ENCODE measurements around the gene PLXND1.

PLXND1 gene

GRCh38 chr3:129565902-129566301, 40.6 kb downstream of the PLXND1 start:
- H3K36me3 ChIP-seq (ENCODE audit: insufficient read depth, low read length), result peaks cover 19% of the 10 kb centered on the region; the same call in 1 of the 2 replicates

GRCh38 chr3:129564981-129565644, 41.4 kb downstream of the PLXND1 start:
- no peak for TF ChIP-seq FOXP2 (optimal IDR thresholded peaks at IDR 0.05; ENCODE audit: control extremely low read depth, extremely low read length, insufficient read depth)
- TF ChIP-seq POLR2AphosphoS5 (IDR thresholded peaks at IDR 0.05; ENCODE audit: borderline replicate concordance, low read depth, low read length), result no peak
- no peak for TF ChIP-seq EZH2 (IDR thresholded peaks at IDR 0.05)

More at GRCh38 chr3:129565902-129566301, 40.6 kb downstream of the PLXND1 start:
- Histone ChIP-seq H3K4me3 (no peak overlapping the region), H3K9me3 (ENCODE audit: low read depth, low read length) (no peaks in the 10 kb centered on the region), H3K27ac (no peak overlapping the region), H3K9ac (ENCODE audit: insufficient read length) (no peak overlapping the region)
- DNase-seq (ENCODE audit: low read depth, low spot score), result no peak
- TF ChIP-seq POLR2AphosphoS5 (IDR thresholded peaks at IDR 0.05; ENCODE audit: borderline replicate concordance, low read depth, low read length) (no peak), EZH2 (IDR thresholded peaks at IDR 0.05) (no peak), FOXP2 (optimal IDR thresholded peaks at IDR 0.05; ENCODE audit: control extremely low read depth, extremely low read length, insufficient read depth) (no peak)

GRCh38 chr3:129563850-129564535, 42.5 kb downstream of the PLXND1 start:
- H3K27ac ChIP-seq, result peak overlapping the region; percentile 49; the same call in 1 of the 2 replicates
- H3K36me3 ChIP-seq (ENCODE audit: insufficient read depth, low read length), result peaks cover 32% of the 10 kb centered on the region
- no peak overlapping the region for H3K4me3 ChIP-seq
- H3K9me3 ChIP-seq (ENCODE audit: low read depth, low read length), result no peaks in the 10 kb centered on the region
- no peak overlapping the region for H3K9ac ChIP-seq (ENCODE audit: insufficient read length)
- no peak for DNase-seq (ENCODE audit: low read depth, low spot score)
- no peak for TF ChIP-seq FOXP2 (optimal IDR thresholded peaks at IDR 0.05; ENCODE audit: control extremely low read depth, extremely low read length, insufficient read depth)
- no peak for TF ChIP-seq EZH2 (IDR thresholded peaks at IDR 0.05)
- TF ChIP-seq POLR2AphosphoS5 (IDR thresholded peaks at IDR 0.05; ENCODE audit: borderline replicate concordance, low read depth, low read length), result no peak

More at GRCh38 chr3:129564981-129565644, 41.4 kb downstream of the PLXND1 start:
- DNase-seq (ENCODE audit: low read depth, low spot score), result no peak
- H3K4me3 ChIP-seq, result no peak overlapping the region
- no peaks in the 10 kb centered on the region for H3K9me3 ChIP-seq (ENCODE audit: low read depth, low read length)
- peak overlapping the region; percentile 7; the same call in 1 of the 2 replicates for H3K27ac ChIP-seq
- peaks cover 21% of the 10 kb centered on the region for H3K36me3 ChIP-seq (ENCODE audit: insufficient read depth, low read length)
- no peak overlapping the region for H3K9ac ChIP-seq (ENCODE audit: insufficient read length)

- no peak overlapping the region for H3K9ac ChIP-seq (ENCODE audit: insufficient read length)
- H3K27ac ChIP-seq, result peak overlapping the region; percentile 49; the same call in 1 of the 2 replicates
- no peak for TF ChIP-seq FOXP2 (optimal IDR thresholded peaks at IDR 0.05; ENCODE audit: control extremely low read depth, extremely low read length, insufficient read depth)
- TF ChIP-seq EZH2 (IDR thresholded peaks at IDR 0.05), result no peak
- no peak for TF ChIP-seq POLR2AphosphoS5 (IDR thresholded peaks at IDR 0.05; ENCODE audit: borderline replicate concordance, low read depth, low read length)
- no peak for DNase-seq (ENCODE audit: low read depth, low spot score)
- no peak overlapping the region for H3K4me3 ChIP-seq
- H3K36me3 ChIP-seq (ENCODE audit: insufficient read depth, low read length), result peaks cover 39% of the 10 kb centered on the region
- H3K9me3 ChIP-seq (ENCODE audit: low read depth, low read length), result no peaks in the 10 kb centered on the region
Observed at GRCh38 chr3:129563332-129563731, 43.1 kb downstream of the PLXND1 start.

GRCh38 chr3:129562803-129563202, 43.7 kb downstream of the PLXND1 start:
- Histone ChIP-seq H3K36me3 (ENCODE audit: insufficient read depth, low read length) (peaks cover 44% of the 10 kb centered on the region), H3K9me3 (ENCODE audit: low read depth, low read length) (no peaks in the 10 kb centered on the region), H3K27ac (peak overlapping the region; percentile 6; the same call in 1 of the 2 replicates), H3K4me3 (no peak overlapping the region), H3K9ac (ENCODE audit: insufficient read length) (no peak overlapping the region)
- no peak for TF ChIP-seq POLR2AphosphoS5 (IDR thresholded peaks at IDR 0.05; ENCODE audit: borderline replicate concordance, low read depth, low read length)
- no peak for TF ChIP-seq EZH2 (IDR thresholded peaks at IDR 0.05)
- no peak for TF ChIP-seq FOXP2 (optimal IDR thresholded peaks at IDR 0.05; ENCODE audit: control extremely low read depth, extremely low read length, insufficient read depth)
- no peak for DNase-seq (ENCODE audit: low read depth, low spot score)

- peak overlapping the region; percentile 76 for H3K27ac ChIP-seq
- no peak overlapping the region for H3K9ac ChIP-seq (ENCODE audit: insufficient read length)
- peaks cover 55% of the 10 kb centered on the region for H3K36me3 ChIP-seq (ENCODE audit: insufficient read depth, low read length)
Observed at GRCh38 chr3:129561619-129562248, 44.7 kb downstream of the PLXND1 start.

GRCh38 chr3:129560911-129561594, 45.4 kb downstream of the PLXND1 start:
- TF ChIP-seq FOXP2 (optimal IDR thresholded peaks at IDR 0.05; ENCODE audit: control extremely low read depth, extremely low read length, insufficient read depth), result no peak
- no peak for TF ChIP-seq EZH2 (IDR thresholded peaks at IDR 0.05)
- TF ChIP-seq POLR2AphosphoS5 (IDR thresholded peaks at IDR 0.05; ENCODE audit: borderline replicate concordance, low read depth, low read length), result no peak
- Histone ChIP-seq H3K27ac (peak overlapping the region; percentile 76), H3K36me3 (ENCODE audit: insufficient read depth, low read length) (peaks cover 61% of the 10 kb centered on the region), H3K4me3 (peak overlapping the region; percentile 55), H3K9me3 (ENCODE audit: low read depth, low read length) (no peaks in the 10 kb centered on the region), H3K9ac (ENCODE audit: insufficient read length) (peak overlapping the region; percentile 59)
- DNase-seq (ENCODE audit: low read depth, low spot score), result no peak

More at GRCh38 chr3:129561619-129562248, 44.7 kb downstream of the PLXND1 start:
- Histone ChIP-seq H3K9me3 (ENCODE audit: low read depth, low read length) (no peaks in the 10 kb centered on the region), H3K4me3 (no peak overlapping the region; the same call in 1 of the 2 replicates)
- no peak for DNase-seq (ENCODE audit: low read depth, low spot score)
- TF ChIP-seq POLR2AphosphoS5 (IDR thresholded peaks at IDR 0.05; ENCODE audit: borderline replicate concordance, low read depth, low read length) (no peak), FOXP2 (optimal IDR thresholded peaks at IDR 0.05; ENCODE audit: control extremely low read depth, extremely low read length, insufficient read depth) (no peak), EZH2 (IDR thresholded peaks at IDR 0.05) (no peak)
